Measurements from ENCODE around the gene PUDP.
A peak's percentile ranks its signal among the peaks of the same experiment; 100 is the strongest.

Gene PUDP

GRCh38 chrX:7143941-7144525 is 3.9 kb downstream of the PUDP start:
- Mint-ChIP-seq H3K36me3 (ENCODE audit: insufficient read depth) (peaks cover 21% of the 10 kb centered on the region), H3K27ac (ENCODE audit: low read depth) (no peak overlapping the region), H3K4me3 (no peak overlapping the region), H3K27me3 (no peaks in the 10 kb centered on the region), H3K9me3 (no peaks in the 10 kb centered on the region), H3K4me1 (peaks cover 11% of the 10 kb centered on the region)
- ATAC-seq (replicated peaks; ENCODE audit: extremely low read depth, poor library complexity, severe bottlenecking) (no peak), DNase-seq (ENCODE audit: low spot score in 2 of 2) (no peak)

GRCh38 chrX:7143076-7143475 is 4.9 kb downstream of the PUDP start:
- DNase-seq (ENCODE audit: low spot score in 2 of 2) = no peak
- no peaks in the 10 kb centered on the region for H3K27me3 Mint-ChIP-seq
- H3K4me3 Mint-ChIP-seq = no peak overlapping the region
- no peaks in the 10 kb centered on the region for H3K9me3 Mint-ChIP-seq
- ATAC-seq (replicated peaks; ENCODE audit: extremely low read depth, poor library complexity, severe bottlenecking) = no peak
- H3K27ac Mint-ChIP-seq (ENCODE audit: low read depth) = no peak overlapping the region
- peaks cover 12% of the 10 kb centered on the region for H3K36me3 Mint-ChIP-seq (ENCODE audit: insufficient read depth)
- peaks cover 12% of the 10 kb centered on the region for H3K4me1 Mint-ChIP-seq

- ATAC-seq (replicated peaks; ENCODE audit: extremely low read depth, poor library complexity, severe bottlenecking) (no peak), DNase-seq (ENCODE audit: low spot score in 2 of 2) (no peak)
- H3K27me3 Mint-ChIP-seq = no peaks in the 10 kb centered on the region
- peaks cover 14% of the 10 kb centered on the region for H3K4me1 Mint-ChIP-seq
- H3K4me3 Mint-ChIP-seq = no peak overlapping the region
- no peaks in the 10 kb centered on the region for H3K9me3 Mint-ChIP-seq
- no peak overlapping the region for H3K27ac Mint-ChIP-seq (ENCODE audit: low read depth)
- H3K36me3 Mint-ChIP-seq (ENCODE audit: insufficient read depth) = no peaks in the 10 kb centered on the region
Observed at GRCh38 chrX:7139202-7140081, 8.5 kb downstream of the PUDP start.

- no peak for DNase-seq (ENCODE audit: low spot score in 2 of 2)
- Mint-ChIP-seq H3K27ac (ENCODE audit: low read depth) (no peak overlapping the region), H3K27me3 (no peaks in the 10 kb centered on the region), H3K36me3 (ENCODE audit: insufficient read depth) (no peaks in the 10 kb centered on the region), H3K4me1 (peaks cover 33% of the 10 kb centered on the region), H3K4me3 (no peak overlapping the region), H3K9me3 (no peaks in the 10 kb centered on the region)
- no peak for ATAC-seq (replicated peaks; ENCODE audit: extremely low read depth, poor library complexity, severe bottlenecking)
Observed at GRCh38 chrX:7134981-7135380, 13.0 kb downstream of the PUDP start.

GRCh38 chrX:7133050-7133440 is 14.9 kb downstream of the PUDP start:
- peak overlapping the region; percentile 57 for H3K27ac Mint-ChIP-seq (ENCODE audit: low read depth)
- no peaks in the 10 kb centered on the region for H3K27me3 Mint-ChIP-seq

GRCh38 chrX:7132335-7133049 is 15.5 kb downstream of the PUDP start:
- Mint-ChIP-seq H3K36me3 (ENCODE audit: insufficient read depth) (no peaks in the 10 kb centered on the region), H3K27me3 (no peaks in the 10 kb centered on the region), H3K4me3 (no peak overlapping the region), H3K9me3 (no peaks in the 10 kb centered on the region), H3K4me1 (peaks cover 28% of the 10 kb centered on the region), H3K27ac (ENCODE audit: low read depth) (peak overlapping the region; percentile 57)
- DNase-seq (ENCODE audit: low spot score in 2 of 2) (no peak), ATAC-seq (replicated peaks; ENCODE audit: extremely low read depth, poor library complexity, severe bottlenecking) (no peak)

More at GRCh38 chrX:7133050-7133440, 14.9 kb downstream of the PUDP start:
- Mint-ChIP-seq H3K4me1 (peaks cover 28% of the 10 kb centered on the region), H3K36me3 (ENCODE audit: insufficient read depth) (no peaks in the 10 kb centered on the region), H3K9me3 (no peaks in the 10 kb centered on the region), H3K4me3 (no peak overlapping the region)
- no peak for ATAC-seq (replicated peaks; ENCODE audit: extremely low read depth, poor library complexity, severe bottlenecking)
- no peak for DNase-seq (ENCODE audit: low spot score in 2 of 2)

GRCh38 chrX:7131621-7132020 is 16.3 kb downstream of the PUDP start:
- H3K27ac Mint-ChIP-seq (ENCODE audit: low read depth) = no peak overlapping the region
- DNase-seq (ENCODE audit: low spot score in 2 of 2) (no peak), ATAC-seq (replicated peaks; ENCODE audit: extremely low read depth, poor library complexity, severe bottlenecking) (no peak)
- H3K4me3 Mint-ChIP-seq = no peak overlapping the region
- H3K36me3 Mint-ChIP-seq (ENCODE audit: insufficient read depth) = no peaks in the 10 kb centered on the region
- H3K27me3 Mint-ChIP-seq = no peaks in the 10 kb centered on the region
- H3K4me1 Mint-ChIP-seq = peaks cover 28% of the 10 kb centered on the region
- no peaks in the 10 kb centered on the region for H3K9me3 Mint-ChIP-seq

GRCh38 chrX:7127056-7127455 is 20.9 kb downstream of the PUDP start:
- H3K4me3 Mint-ChIP-seq = no peak overlapping the region
- no peaks in the 10 kb centered on the region for H3K9me3 Mint-ChIP-seq
- DNase-seq (ENCODE audit: low spot score in 2 of 2) (no peak), ATAC-seq (replicated peaks; ENCODE audit: extremely low read depth, poor library complexity, severe bottlenecking) (no peak)
- no peaks in the 10 kb centered on the region for H3K27me3 Mint-ChIP-seq
- peaks cover 2% of the 10 kb centered on the region for H3K36me3 Mint-ChIP-seq (ENCODE audit: insufficient read depth)
- no peak overlapping the region for H3K27ac Mint-ChIP-seq (ENCODE audit: low read depth)
- peaks cover 11% of the 10 kb centered on the region for H3K4me1 Mint-ChIP-seq

- Mint-ChIP-seq H3K27me3 (no peaks in the 10 kb centered on the region), H3K36me3 (ENCODE audit: insufficient read depth) (peaks cover 2% of the 10 kb centered on the region), H3K4me1 (peaks cover 10% of the 10 kb centered on the region), H3K9me3 (no peaks in the 10 kb centered on the region), H3K27ac (ENCODE audit: low read depth) (no peak overlapping the region), H3K4me3 (no peak overlapping the region)
- no peak for ATAC-seq (replicated peaks; ENCODE audit: extremely low read depth, poor library complexity, severe bottlenecking)
- no peak for DNase-seq (ENCODE audit: low spot score in 2 of 2)
Observed at GRCh38 chrX:7120878-7121219, 27.1 kb downstream of the PUDP start.

GRCh38 chrX:7119950-7120877 is 27.7 kb downstream of the PUDP start:
- Mint-ChIP-seq H3K27ac (ENCODE audit: low read depth) (no peak overlapping the region), H3K36me3 (ENCODE audit: insufficient read depth) (peaks cover 2% of the 10 kb centered on the region)

GRCh38 chrX:7117587-7117986 is 30.4 kb downstream of the PUDP start:
- Mint-ChIP-seq H3K4me3 (no peak overlapping the region), H3K36me3 (ENCODE audit: insufficient read depth) (no peaks in the 10 kb centered on the region), H3K4me1 (peaks cover 10% of the 10 kb centered on the region), H3K9me3 (no peaks in the 10 kb centered on the region), H3K27ac (ENCODE audit: low read depth) (no peak overlapping the region), H3K27me3 (no peaks in the 10 kb centered on the region)
- ATAC-seq (replicated peaks; ENCODE audit: extremely low read depth, poor library complexity, severe bottlenecking) (no peak), DNase-seq (ENCODE audit: low spot score in 2 of 2) (no peak)

More at GRCh38 chrX:7119950-7120877, 27.7 kb downstream of the PUDP start:
- ATAC-seq (replicated peaks; ENCODE audit: extremely low read depth, poor library complexity, severe bottlenecking) (no peak), DNase-seq (ENCODE audit: low spot score in 2 of 2) (no peak)
- H3K4me3 Mint-ChIP-seq = no peak overlapping the region
- H3K4me1 Mint-ChIP-seq = peaks cover 10% of the 10 kb centered on the region
- no peaks in the 10 kb centered on the region for H3K27me3 Mint-ChIP-seq
- H3K9me3 Mint-ChIP-seq = no peaks in the 10 kb centered on the region

GRCh38 chrX:7116081-7116480 is 31.9 kb downstream of the PUDP start:
- H3K4me1 Mint-ChIP-seq = peaks cover 13% of the 10 kb centered on the region
- no peaks in the 10 kb centered on the region for H3K36me3 Mint-ChIP-seq (ENCODE audit: insufficient read depth)
- ATAC-seq (replicated peaks; ENCODE audit: extremely low read depth, poor library complexity, severe bottlenecking) (no peak), DNase-seq (ENCODE audit: low spot score in 2 of 2) (no peak)
- no peaks in the 10 kb centered on the region for H3K9me3 Mint-ChIP-seq
- no peak overlapping the region for H3K4me3 Mint-ChIP-seq
- H3K27me3 Mint-ChIP-seq = no peaks in the 10 kb centered on the region
- H3K27ac Mint-ChIP-seq (ENCODE audit: low read depth) = no peak overlapping the region

Data from central memory CD8-positive, alpha-beta T cell (primary cell).